OCI-LY3 (cell line): ENCODE data around the gene ERBB4.

Experiments
- EZH2phosphoT487 ChIP-seq: fragments of 200-600 bp; shearing (Covaris generic); IDR thresholded peaks from 2 replicates; pipeline ENCODE4 v1.6.1; 2018; ENCODE audit warnings: antibody characterized with exemption, mixed run types, low read depth
- TF ChIP-seq, protein P1 (sequence below): fragments of 200-600, 300-600 bp; sonication (generic); IDR thresholded peaks from 2 replicates; pipeline ENCODE4 v1.5.1; 2014; ENCODE audit warnings: antibody characterized with exemption, low read length, low read depth

DNA sequence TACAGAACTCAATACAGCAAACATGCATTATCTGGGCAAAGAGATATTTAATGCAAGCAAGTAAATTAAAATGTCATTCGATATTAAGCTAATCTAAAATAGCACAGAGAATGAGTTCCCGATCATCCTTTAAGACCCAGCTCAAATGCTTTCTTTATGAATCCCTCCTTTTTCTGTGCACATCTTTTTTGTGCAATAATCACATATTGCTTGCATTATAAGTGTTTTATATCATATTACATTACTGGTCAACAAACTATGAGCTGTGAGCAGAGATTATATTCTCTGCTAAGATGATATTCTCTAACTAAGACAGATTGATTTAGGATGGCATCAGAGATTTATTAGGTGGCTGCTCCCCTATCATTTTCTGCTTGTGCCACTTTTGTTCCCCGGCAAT lies 146.1 kb downstream of the ERBB4 start:
- TF ChIP-seq, protein P1, sequence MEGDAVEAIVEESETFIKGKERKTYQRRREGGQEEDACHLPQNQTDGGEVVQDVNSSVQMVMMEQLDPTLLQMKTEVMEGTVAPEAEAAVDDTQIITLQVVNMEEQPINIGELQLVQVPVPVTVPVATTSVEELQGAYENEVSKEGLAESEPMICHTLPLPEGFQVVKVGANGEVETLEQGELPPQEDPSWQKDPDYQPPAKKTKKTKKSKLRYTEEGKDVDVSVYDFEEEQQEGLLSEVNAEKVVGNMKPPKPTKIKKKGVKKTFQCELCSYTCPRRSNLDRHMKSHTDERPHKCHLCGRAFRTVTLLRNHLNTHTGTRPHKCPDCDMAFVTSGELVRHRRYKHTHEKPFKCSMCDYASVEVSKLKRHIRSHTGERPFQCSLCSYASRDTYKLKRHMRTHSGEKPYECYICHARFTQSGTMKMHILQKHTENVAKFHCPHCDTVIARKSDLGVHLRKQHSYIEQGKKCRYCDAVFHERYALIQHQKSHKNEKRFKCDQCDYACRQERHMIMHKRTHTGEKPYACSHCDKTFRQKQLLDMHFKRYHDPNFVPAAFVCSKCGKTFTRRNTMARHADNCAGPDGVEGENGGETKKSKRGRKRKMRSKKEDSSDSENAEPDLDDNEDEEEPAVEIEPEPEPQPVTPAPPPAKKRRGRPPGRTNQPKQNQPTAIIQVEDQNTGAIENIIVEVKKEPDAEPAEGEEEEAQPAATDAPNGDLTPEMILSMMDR: no peak
- TF ChIP-seq EZH2phosphoT487: no peak
